H1 (cell line): ENCODE data around the gene TUBA3C.

Experiments
- ATF2 ChIP-seq: IDR thresholded peaks from 2 replicates; pipeline ENCODE4 v1.6.1; 2012; ENCODE audit warnings: low read length, inconsistent platforms
- CBX5 ChIP-seq: fragments of 300-800, 300-1000 bp; sonication (generic); IDR thresholded peaks from 2 replicates; pipeline ENCODE4 v1.7.1; 2016; ENCODE audit warnings: antibody characterized with exemption, low read length, low read depth
- CTCF ChIP-seq, 3 experiments: IDR thresholded peaks; 1 replicate in 2 of 3; 2 replicates in 1 of 3; pipeline versions ENCODE4 v1.5.1 to v1.6.1; 2011; ENCODE audit warnings: low read length in 3 of 3, mild to moderate bottlenecking in 3 of 3, inconsistent platforms in 2 of 3, low read depth in 1 of 3, moderate library complexity in 1 of 3; ENCODE audit not compliant: insufficient read depth in 1 of 3; ENCODE audit errors: control extremely low read depth in 1 of 3
- EP300 ChIP-seq, 2 experiments: IDR thresholded peaks; 1 replicate in 1 of 2; 2 replicates in 1 of 2; pipeline ENCODE4 v1.6.1; 2011 to 2012; ENCODE audit warnings: low read depth in 2 of 2, low read length in 2 of 2, mild to moderate bottlenecking in 2 of 2, borderline replicate concordance in 1 of 2, inconsistent platforms in 1 of 2, moderate library complexity in 1 of 2
- EZH2 ChIP-seq: fragments of 200-600 bp; sonication (generic); IDR thresholded peaks from 2 replicates; pipeline ENCODE4 v1.7.1; 2012; ENCODE audit warnings: low read depth, mild to moderate bottlenecking, moderate library complexity, low read length, inconsistent platforms; ENCODE audit not compliant: severe bottlenecking
- GABPA ChIP-seq: IDR thresholded peaks from 2 replicates; pipeline ENCODE4 v1.6.1; 2011; ENCODE audit warnings: mild to moderate bottlenecking, low read length, moderate library complexity, borderline replicate concordance; ENCODE audit not compliant: insufficient read depth
- MAFK ChIP-seq: IDR thresholded peaks from 2 replicates; pipeline ENCODE4 v1.6.1; 2012; ENCODE audit warnings: low read depth, mild to moderate bottlenecking, improper control_type of control experiment, low read length
- POLR2A ChIP-seq, 2 experiments: IDR thresholded peaks; 1 replicate in 1 of 2; 2 replicates in 1 of 2; pipeline ENCODE4 v1.6.1; 2011; ENCODE audit warnings: low read depth in 2 of 2, low read length in 2 of 2, mild to moderate bottlenecking in 2 of 2; ENCODE audit errors: control extremely low read depth in 1 of 2
- SIN3A ChIP-seq, 2 experiments: IDR thresholded peaks in 1 of 2; conservative IDR thresholded peaks in 1 of 2; 2 replicates each; pipeline ENCODE4 v1.6.1; 2011 to 2012; ENCODE audit warnings: low read length in 2 of 2, improper control_type of control experiment in 1 of 2, low read depth in 1 of 2, mild to moderate bottlenecking in 1 of 2

- TF ChIP-seq CTCF (IDR thresholded peaks at IDR 0.05; ENCODE audit: control extremely low read depth in 1 of 3, insufficient read depth in 1 of 3, low read depth in 1 of 3, low read length in 3 of 3) (no peak), GABPA (no peak), POLR2A (IDR thresholded peaks at IDR 0.05; ENCODE audit: control extremely low read depth in 1 of 2, low read depth in 2 of 2, low read length in 2 of 2) (no peak), EP300 (IDR thresholded peaks at IDR 0.05; ENCODE audit: borderline replicate concordance in 1 of 2, low read depth in 2 of 2, low read length in 2 of 2) (no peak), EZH2 (no peak), SIN3A (conservative IDR thresholded peaks at IDR 0.05 in 1 of 2, IDR thresholded peaks at IDR 0.05 in 1 of 2; ENCODE audit: low read depth in 1 of 2, low read length in 2 of 2) (no peak), ATF2 (no peak), MAFK (no peak), CBX5 (no peak)
Observed at GRCh38 chr13:19169496-19169895, 12.1 kb downstream of the TUBA3C start.
